Middle frontal gyrus (tissue), 1 donor: ENCODE data around the gene DNAH8.

Experiments
- DNase-seq: peaks from one replicate; pipeline ENCODE4 v3.0.0-alpha.2; 2015; ENCODE audit warnings: low spot score; ENCODE audit errors: extremely low spot score

The DNAH8 gene

DNA sequence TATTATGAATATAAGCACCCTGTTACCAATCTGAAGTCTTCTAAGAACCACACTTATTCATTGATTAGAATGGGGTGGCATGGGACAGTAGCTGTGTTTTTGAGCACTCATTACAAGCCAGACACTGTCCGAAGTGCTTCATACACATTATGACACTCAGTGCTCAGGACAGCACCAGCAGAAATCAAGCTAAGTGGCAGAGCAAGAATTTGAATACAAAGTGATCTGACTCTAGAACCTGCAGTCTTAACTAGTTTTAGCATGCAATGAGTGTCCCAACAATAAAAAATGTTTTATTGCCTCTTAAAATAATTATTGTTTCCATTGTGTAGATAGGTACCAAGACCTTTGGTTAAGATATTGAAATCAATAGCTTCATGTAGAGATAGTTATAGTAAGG lies 294.4 kb downstream of the DNAH8 start:
- DNase-seq: no peak

GRCh38 chr6:39016839-39017546 lies 301.9 kb downstream of the DNAH8 start:
- no peak for DNase-seq

DNA sequence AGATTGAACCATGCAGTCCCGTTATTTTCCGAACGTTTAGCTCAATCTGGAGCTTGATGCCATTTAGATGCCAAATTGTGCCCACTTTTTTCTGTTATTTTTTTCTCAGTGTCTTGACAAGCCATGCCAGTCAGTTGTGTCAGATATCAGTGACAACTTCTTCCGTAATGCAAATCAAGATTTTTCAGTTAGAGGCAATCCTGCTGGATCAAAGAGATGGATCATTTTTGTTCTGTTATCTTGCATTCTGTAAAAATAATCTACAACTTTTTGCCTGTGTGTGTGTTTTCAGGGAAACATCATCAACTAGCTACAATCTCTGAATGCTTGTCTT lies 302.4 kb downstream of the DNAH8 start:
- no peak for DNase-seq

- DNase-seq: no peak
Observed at GRCh38 chr6:39018103-39018502, 303.0 kb downstream of the DNAH8 start.

DNA sequence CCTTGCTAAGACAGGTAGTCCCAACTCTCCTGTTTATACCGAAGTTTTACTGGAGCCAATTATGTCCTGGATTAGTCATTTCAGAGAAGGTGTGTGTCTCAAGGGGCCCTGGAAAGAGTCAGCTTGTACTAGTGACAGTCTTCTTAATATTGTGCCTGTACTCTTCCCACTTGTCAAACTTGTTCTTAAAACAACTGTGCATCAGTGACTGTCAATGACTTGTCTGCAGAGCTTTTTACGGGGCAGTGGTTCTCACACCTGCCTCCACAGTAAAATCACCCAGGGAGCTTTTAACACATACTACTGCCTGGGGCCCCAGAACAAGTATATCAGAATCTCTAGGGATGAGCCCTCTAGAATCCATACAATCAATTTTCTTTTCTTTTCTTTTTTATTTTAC lies 305.0 kb downstream of the DNAH8 start:
- no peak for DNase-seq

DNA sequence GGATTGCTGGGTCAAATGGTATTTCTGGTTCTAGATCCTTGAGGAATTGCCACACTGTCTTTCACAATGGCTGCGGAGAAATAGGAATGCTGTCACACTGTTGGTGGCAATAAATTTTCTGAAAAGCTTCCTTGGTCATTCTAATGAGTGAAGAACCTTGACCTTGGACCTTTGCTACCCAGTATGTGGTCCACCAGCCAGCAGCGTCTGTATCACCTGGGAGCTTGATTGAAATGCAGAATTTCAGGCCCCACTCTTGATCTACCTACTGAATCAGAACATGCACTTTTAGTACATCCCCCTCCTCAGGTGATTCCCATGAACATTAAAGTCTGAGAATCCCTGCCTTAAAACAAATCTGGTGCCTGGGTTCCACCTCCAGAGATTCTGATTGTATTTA lies 305.9 kb downstream of the DNAH8 start:
- no peak for DNase-seq

- DNase-seq: no peak
Observed at GRCh38 chr6:39021779-39022178, 306.7 kb downstream of the DNAH8 start.

GRCh38 chr6:39026175-39026574 lies 311.1 kb downstream of the DNAH8 start:
- DNase-seq: no peak

DNA sequence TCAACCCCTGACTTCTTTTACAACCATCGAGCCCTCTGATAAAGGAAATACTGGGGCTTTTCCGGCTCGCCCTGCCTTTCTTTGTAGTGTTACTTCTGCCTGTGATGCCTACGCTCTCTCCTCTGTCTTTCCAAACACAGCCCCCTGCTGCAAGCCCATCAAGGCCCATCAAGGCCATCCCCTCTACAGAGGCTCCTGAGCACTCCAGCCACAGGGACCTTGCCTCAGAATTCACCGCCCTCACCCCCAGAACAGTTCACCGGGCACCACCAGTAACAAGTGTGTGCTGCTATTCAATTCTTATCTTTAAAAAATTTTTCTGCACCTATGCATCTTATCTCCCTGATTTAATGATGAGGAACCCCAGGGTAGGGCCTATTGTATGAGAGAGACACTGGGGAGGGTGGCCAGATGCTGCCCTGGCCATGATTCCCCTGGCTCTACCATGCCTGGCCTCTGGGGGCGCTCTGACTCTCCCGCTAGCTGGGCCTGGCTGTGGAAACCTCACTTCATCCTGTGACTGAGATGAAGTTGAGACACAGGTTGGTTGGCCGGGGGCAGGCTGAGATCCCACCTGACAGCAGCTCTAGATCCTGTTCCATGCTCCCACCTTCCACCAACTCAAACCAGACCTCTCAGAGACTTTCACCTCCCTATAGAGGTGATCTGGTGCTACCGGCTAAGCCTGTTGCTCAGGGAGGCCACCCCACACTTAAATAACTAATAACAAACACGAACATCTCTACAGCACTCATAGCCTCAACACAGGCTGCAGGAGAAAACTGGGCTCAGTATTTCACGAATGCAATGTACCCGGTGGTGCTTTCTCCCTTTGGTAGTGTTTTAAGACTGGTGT lies 314.3 kb downstream of the DNAH8 start:
- DNase-seq: no peak

GRCh38 chr6:39035681-39036080 lies 320.6 kb downstream of the DNAH8 start:
- DNase-seq: no peak

- DNase-seq: no peak
Observed at GRCh38 chr6:39037082-39037508, 322.0 kb downstream of the DNAH8 start.

DNA sequence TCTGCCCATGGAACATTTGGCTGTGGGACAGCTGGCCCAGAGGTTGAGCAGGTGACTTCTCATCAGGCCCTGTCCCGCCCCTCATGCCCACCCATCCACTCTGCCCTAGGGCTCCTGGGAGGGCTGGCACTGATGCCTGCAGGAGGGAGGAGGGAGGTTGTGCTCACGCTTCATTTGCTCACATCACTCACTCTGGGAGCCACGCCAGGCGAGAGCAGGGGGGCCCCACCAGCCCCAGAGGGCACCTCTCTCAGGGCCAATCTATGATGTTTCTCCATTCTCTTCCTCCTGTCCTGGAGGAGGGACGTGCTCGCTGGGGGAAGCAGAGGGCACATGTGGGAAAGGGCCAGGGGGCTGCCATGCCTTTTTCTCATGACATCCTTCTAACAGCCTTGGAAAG lies 322.6 kb downstream of the DNAH8 start:
- no peak for DNase-seq

- no peak for DNase-seq
Observed at GRCh38 chr6:39040080-39040673, 325.1 kb downstream of the DNAH8 start.

DNA sequence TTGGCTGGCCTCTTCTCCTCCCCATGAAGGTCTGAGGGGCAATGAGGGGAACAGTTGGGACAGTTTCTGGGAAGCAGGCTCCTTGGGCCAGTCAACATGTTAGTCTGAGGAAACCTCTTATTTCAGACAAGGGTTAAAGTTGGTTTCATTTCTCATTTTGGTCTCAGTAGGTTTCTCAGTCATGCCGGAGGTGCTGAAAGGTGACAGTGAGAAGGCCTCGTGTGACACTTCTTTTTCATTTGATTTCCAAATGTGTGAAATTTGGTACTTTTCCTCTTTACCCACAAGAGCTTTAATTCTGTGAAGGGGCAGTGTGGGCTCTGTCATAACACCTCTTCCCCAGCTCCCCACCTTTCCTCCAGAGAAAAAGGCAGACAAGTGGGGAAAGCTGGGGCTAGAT lies 326.0 kb downstream of the DNAH8 start:
- DNase-seq: no peak

DNA sequence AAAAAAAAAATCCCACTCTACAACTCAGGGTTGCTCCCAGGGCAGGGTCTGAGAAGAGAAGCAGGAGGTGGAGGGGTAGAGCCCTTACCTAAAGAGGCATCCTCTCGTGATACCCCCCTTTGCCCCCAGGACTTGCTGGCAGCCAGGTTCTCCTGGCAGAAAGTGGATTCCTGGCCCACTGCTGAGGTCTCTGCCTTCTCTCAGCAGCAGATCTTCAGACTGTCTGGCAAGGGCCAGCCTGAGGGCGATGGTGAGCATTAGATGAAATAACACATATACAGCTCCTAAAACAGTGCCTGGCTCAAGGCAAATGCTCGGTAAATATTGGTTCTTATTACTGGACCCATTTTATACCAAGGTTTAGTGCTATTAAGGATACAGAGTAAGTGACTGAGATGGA lies 328.7 kb downstream of the DNAH8 start:
- DNase-seq: no peak

DNA sequence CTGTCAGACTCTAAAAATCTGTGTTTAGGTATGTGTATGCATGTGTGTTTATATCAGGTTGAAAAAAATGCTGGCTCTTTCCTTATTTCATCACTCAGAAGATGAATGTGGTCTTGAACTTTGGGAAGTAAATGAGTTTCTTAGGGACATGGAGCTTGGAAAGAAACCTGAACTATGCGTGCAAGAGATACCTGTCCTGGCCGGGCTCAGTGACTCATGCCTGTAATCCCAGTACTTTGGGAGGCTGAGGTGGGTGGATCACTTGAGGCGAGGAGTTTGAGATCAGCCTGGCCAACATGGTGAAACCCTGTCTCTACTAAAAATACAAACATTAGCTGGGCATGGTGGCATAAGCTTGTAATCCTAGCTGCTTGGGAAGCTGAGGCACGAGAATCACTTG lies 329.1 kb downstream of the DNAH8 start:
- no peak for DNase-seq

DNA sequence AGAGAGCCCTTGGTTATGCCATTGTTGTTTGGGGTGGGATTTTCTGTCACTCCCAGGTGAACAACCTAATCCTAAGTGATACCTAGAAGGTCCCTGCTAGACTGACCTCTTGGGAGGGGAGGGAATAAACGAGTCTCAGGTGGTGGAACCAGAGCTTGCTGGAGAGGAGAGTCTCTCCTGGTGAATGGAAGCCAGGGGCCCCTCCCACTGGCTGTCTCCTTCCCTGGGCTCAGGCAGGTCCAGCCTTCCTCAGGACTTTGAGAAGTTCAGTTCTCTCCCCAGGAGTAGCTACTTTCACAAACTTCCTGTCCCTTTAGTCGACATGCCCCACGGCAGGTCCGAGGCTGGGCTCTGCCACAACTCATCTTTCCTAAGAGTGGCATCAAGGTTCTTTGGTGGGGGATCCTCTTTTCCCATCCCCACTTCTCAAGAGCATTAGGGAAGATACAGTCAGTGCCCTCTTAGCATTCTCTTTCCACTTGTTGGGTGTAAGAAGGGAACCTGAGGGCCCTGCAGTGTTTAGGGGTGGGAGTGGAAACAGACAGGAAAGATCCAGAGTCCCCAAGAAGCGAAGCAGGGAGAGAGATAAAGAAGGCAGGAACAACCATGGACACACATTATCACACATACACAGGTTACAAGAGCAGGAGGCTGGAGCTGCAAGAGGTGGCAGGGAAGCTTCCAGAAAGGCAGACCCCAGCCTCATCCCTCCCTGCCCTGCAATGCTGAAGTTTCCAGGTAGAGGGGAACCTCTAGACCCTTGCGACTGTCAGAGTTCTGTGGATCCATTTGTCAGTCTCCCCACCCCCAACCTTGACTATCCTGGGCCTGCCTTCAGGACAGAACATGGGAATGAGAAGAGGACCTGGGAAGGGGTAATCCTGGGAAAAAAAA lies 332.6 kb downstream of the DNAH8 start:
- no peak for DNase-seq

GRCh38 chr6:39048481-39049399 lies 333.6 kb downstream of the DNAH8 start, which contains the start of gene GLP1R:
GLP1R (plus strand) TSS chr6:39048781; CDS start chr6:39048841, 60 bp downstream.
- no peak for DNase-seq

GRCh38 chr6:39049575-39050283 lies 334.6 kb downstream of the DNAH8 start:
- no peak for DNase-seq
